Measurements from ENCODE around the gene TFAM. TPM values are rescaled to one million over a fixed set of nuclear protein-coding genes. Genes with fewer than 3 reads are reported as not detected.

TFAM gene
- total RNA-seq, 2 experiments from 2014 or later, result 108 to 112 TPM

- Mint-ChIP-seq H3K4me1 (peaks cover 38% of the 10 kb centered on the region), H3K4me3 (no peak overlapping the region), H3K36me3 (ENCODE audit: low read depth) (peaks cover 7% of the 10 kb centered on the region), H3K9me3 (ENCODE audit: low read depth) (no peaks in the 10 kb centered on the region), H3K27ac (no peak overlapping the region), H3K27me3 (no peaks in the 10 kb centered on the region)
- intact Hi-C loops (cut with DNase I, micrococcal nuclease), result no loop called here
- POLR2A ChIA-PET, result no interaction called here
- ATAC-seq, result no peak
- CTCF ChIA-PET, result interaction anchor here (0.8 to 1.1 kb wide), 2 partner anchors 8 to 30 kb away, joined by 3 read pairs; no protein-coding TSS in a partner anchor
- DNase-seq, result no peak
These were observed 28.5 kb upstream of the TFAM start for GRCh38 chr10:58356756-58357155.

DNA sequence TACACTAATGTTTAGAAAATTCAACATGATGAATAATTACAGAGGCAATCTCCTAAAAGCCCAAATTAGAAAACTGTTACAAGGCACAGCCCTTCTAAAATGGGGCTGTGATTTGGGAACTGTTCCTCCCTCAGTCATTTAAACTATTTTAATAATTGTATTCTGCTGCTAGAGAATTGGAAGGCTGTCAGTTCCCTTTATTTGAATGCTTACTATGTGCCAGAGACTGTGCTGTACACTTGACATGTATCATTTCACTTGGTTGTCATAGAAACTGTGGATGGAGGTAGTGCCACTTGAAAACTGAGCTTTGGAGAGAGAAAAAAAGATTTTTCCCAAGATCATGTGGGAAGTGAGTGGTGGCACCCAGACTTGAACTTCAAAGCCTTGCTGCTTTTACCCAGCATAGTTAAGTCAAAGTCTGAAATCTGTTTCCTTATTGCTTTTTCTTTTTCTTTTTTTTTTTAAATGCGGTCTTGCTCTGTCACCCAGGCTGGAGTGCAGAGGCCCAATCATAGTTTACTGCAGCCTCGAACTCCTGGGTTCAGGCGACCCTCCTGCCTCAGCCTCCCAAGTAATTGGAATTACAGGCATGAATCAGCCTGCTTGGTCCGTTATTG, 26.8 kb upstream of the TFAM start:
- ChIA-PET POLR2A (no interaction called here), CTCF (no interaction called here)
- H3K9me3 Mint-ChIP-seq (ENCODE audit: low read depth), result no peaks in the 10 kb centered on the region
- intact Hi-C loops (cut with DNase I, micrococcal nuclease), result no loop called here
- DNase-seq, result no peak
- no peak overlapping the region for H3K4me3 Mint-ChIP-seq
- peaks cover 6% of the 10 kb centered on the region for H3K36me3 Mint-ChIP-seq (ENCODE audit: low read depth)
- H3K27ac Mint-ChIP-seq, result no peak overlapping the region
- ATAC-seq, result no peak
- no peaks in the 10 kb centered on the region for H3K27me3 Mint-ChIP-seq
- peaks cover 33% of the 10 kb centered on the region for H3K4me1 Mint-ChIP-seq

DNA sequence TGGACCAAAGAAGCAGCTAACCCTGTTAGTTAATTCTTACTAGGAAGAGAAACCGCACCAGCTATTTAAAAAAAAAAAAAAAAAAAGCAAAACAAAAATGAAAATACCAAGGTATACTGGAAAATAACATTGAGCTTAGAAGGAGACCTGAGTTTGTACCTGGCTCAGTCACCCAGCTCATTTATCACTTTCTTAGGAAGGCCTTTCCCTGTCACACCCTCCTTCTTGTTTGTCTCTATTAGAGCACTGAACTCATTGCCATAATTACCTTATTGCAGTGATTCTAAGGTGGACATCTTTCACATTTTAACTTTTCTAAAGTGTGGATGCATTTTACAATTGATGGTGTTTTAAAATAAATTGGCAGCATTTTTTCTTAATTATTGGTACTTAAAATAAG, 26.3 kb upstream of the TFAM start:
- H3K4me3 Mint-ChIP-seq, result no peak overlapping the region
- DNase-seq (no peak), ATAC-seq (no peak)
- H3K4me1 Mint-ChIP-seq, result peaks cover 33% of the 10 kb centered on the region
- no peak overlapping the region for H3K27ac Mint-ChIP-seq
- ChIA-PET CTCF (no interaction called here), POLR2A (no interaction called here)
- no peaks in the 10 kb centered on the region for H3K9me3 Mint-ChIP-seq (ENCODE audit: low read depth)
- H3K36me3 Mint-ChIP-seq (ENCODE audit: low read depth), result peaks cover 8% of the 10 kb centered on the region
- no peaks in the 10 kb centered on the region for H3K27me3 Mint-ChIP-seq
- intact Hi-C loops (cut with DNase I, micrococcal nuclease), result no loop called here

- peaks cover 33% of the 10 kb centered on the region for H3K4me1 Mint-ChIP-seq
- peaks cover 8% of the 10 kb centered on the region for H3K36me3 Mint-ChIP-seq (ENCODE audit: low read depth)
- H3K4me3 Mint-ChIP-seq, result no peak overlapping the region
- H3K27ac Mint-ChIP-seq, result no peak overlapping the region
- DNase-seq (no peak), ATAC-seq (peak; percentile 42)
- H3K9me3 Mint-ChIP-seq (ENCODE audit: low read depth), result no peaks in the 10 kb centered on the region
- CTCF ChIA-PET, result interaction anchor here (0.6 kb wide), 1 partner anchor 24 kb away, joined by 3 read pairs; no protein-coding TSS in a partner anchor
- intact Hi-C loops (cut with DNase I, micrococcal nuclease), result no loop called here
- H3K27me3 Mint-ChIP-seq, result no peaks in the 10 kb centered on the region
- POLR2A ChIA-PET, result no interaction called here
These were observed 25.7 kb upstream of the TFAM start for GRCh38 chr10:58359541-58359940.

DNA sequence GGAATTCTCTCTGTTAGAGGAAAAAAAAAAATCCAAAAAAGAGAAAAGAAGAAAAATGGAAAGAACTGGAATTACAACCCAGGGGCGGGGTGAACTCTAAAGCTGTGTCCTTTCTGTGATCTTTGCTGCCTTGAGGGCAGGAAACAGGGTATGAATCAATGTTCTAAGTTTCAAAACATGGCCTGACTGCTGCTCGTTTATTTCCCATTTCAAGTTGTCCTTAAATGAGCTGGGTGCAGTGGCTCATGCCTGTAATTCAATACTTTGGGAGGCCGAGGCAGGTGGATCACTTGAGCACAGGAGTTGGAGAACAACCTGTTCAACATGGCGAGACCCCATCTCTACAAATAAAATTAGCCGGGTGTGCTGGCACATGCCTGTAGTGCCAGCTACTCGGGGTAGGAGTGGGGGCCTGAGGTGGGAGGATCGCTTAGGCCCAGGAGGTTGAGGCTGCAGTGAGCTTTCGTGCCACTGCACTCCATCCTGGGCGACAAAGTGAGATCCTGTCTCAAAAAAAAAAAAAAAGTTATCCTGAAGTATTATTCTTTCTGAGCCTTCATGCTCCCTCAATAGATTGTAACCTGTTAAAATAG, 24.7 kb upstream of the TFAM start:
- Mint-ChIP-seq H3K9me3 (ENCODE audit: low read depth) (no peaks in the 10 kb centered on the region), H3K36me3 (ENCODE audit: low read depth) (peaks cover 13% of the 10 kb centered on the region), H3K27me3 (no peaks in the 10 kb centered on the region), H3K4me1 (peaks cover 29% of the 10 kb centered on the region), H3K4me3 (no peak overlapping the region), H3K27ac (no peak overlapping the region)
- DNase-seq (peak; percentile 3), ATAC-seq (peak; percentile 76)
- CTCF ChIA-PET, result interaction anchor here (1.0 kb wide), 1 partner anchor 19 kb away, joined by 3 read pairs; no protein-coding TSS in a partner anchor
- intact Hi-C loops (cut with DNase I, micrococcal nuclease), result no loop called here
- POLR2A ChIA-PET, result interaction anchor here (0.6 kb wide), 3 partner anchors 10 to 793 kb away, joined by 3 to 14 read pairs (median 3); no protein-coding TSS in a partner anchor

DNA sequence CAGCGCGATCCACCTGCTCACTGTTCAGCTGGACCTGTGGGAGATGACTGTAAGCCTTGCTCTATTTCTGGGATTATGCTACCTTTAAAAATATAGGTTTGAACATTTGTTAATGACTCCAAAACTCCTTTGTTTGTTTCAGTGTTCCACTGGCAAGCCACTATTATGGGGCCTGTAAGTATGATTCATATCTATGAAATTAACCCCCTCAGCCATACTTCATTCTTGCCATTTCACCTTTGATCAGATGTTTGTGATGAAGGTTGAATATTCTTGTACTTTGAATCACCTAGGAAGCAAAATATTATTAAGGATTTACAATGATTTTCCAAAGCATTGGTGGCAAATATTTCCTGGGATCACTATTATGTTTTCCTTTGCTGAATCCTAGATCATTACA, 23.9 kb upstream of the TFAM start:
- DNase-seq (no peak), ATAC-seq (no peak)
- ChIA-PET CTCF (interaction anchor here (1.0 kb wide), 1 partner anchor 20 kb away, joined by 3 read pairs; no protein-coding TSS in a partner anchor), POLR2A (no interaction called here)
- Mint-ChIP-seq H3K4me3 (no peak overlapping the region), H3K27me3 (no peaks in the 10 kb centered on the region), H3K9me3 (ENCODE audit: low read depth) (no peaks in the 10 kb centered on the region), H3K36me3 (ENCODE audit: low read depth) (peaks cover 13% of the 10 kb centered on the region), H3K4me1 (peaks cover 29% of the 10 kb centered on the region), H3K27ac (no peak overlapping the region)
- intact Hi-C loops (cut with DNase I, micrococcal nuclease), result no loop called here

DNA sequence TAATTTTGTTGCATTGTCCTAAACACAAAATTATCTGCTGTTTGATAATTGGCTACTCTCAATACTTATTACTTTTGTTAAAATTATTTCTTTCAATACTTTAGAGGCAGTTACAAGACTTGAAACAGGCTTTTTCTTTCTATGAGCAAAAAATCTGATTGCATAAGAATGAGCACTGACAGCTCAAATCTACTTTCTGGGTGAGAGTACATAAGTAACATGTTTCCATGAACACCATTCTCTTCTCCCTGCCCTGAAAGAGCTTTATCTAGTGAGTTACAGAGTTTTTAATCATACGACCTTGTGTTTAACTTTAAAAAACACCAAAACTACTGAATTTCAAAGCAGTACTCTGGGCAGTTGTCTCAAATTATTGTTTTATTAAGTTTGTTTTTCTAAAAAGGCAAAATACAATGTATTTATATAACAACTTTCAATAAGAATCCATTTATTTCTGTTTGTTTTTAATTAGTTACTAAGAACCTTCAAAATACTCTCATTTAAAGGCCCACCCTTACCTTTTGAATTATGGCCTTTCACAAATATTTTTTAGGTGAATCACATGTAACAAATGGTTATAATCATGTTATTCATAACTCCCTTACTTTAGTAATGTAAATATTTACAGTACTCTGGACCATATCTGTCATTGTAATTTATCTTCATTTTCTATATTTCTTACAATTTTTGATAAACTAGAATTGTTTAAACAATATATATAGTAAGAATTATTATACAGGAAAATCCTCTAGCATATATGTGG, 23.0 kb upstream of the TFAM start:
- Mint-ChIP-seq H3K27ac (no peak overlapping the region), H3K4me1 (peaks cover 25% of the 10 kb centered on the region)

GRCh38 chr10:58367069-58367468, 18.1 kb upstream of the TFAM start:
- Mint-ChIP-seq H3K36me3 (ENCODE audit: low read depth) (peaks cover 9% of the 10 kb centered on the region), H3K27ac (no peak overlapping the region), H3K4me3 (no peak overlapping the region), H3K27me3 (no peaks in the 10 kb centered on the region), H3K4me1 (no peaks in the 10 kb centered on the region), H3K9me3 (ENCODE audit: low read depth) (no peaks in the 10 kb centered on the region)
- ChIA-PET POLR2A (no interaction called here), CTCF (interaction anchor here (0.8 to 1.2 kb wide), 4 partner anchors 12 to 19 kb away, joined by 3 to 4 read pairs (median 3); partner anchors contain the start of gene TFAM)
- no peak for DNase-seq
- intact Hi-C loops (cut with DNase I, micrococcal nuclease), result no loop called here
- no peak for ATAC-seq

More for the DNA sequence above, 23.0 kb upstream of the TFAM start:
- H3K36me3 Mint-ChIP-seq (ENCODE audit: low read depth), result peaks cover 13% of the 10 kb centered on the region
- no peaks in the 10 kb centered on the region for H3K9me3 Mint-ChIP-seq (ENCODE audit: low read depth)
- ChIA-PET POLR2A (no interaction called here), CTCF (no interaction called here)
- H3K27me3 Mint-ChIP-seq, result no peaks in the 10 kb centered on the region
- ATAC-seq (no peak), DNase-seq (no peak)
- intact Hi-C loops (cut with DNase I, micrococcal nuclease), result no loop called here
- H3K4me3 Mint-ChIP-seq, result no peak overlapping the region

GRCh38 chr10:58371473-58371872, 13.7 kb upstream of the TFAM start:
- ChIA-PET CTCF (interaction anchor here (0.9 to 1.1 kb wide), 3 partner anchors 10 to 21 kb away, joined by 3 to 4 read pairs (median 3); partner anchors contain the start of gene TFAM), POLR2A (no interaction called here)
- intact Hi-C loops (cut with DNase I, micrococcal nuclease), result no loop called here
- no peak for DNase-seq
- no peak for ATAC-seq
- Mint-ChIP-seq H3K4me3 (no peak overlapping the region), H3K27ac (no peak overlapping the region), H3K9me3 (ENCODE audit: low read depth) (no peaks in the 10 kb centered on the region), H3K27me3 (no peaks in the 10 kb centered on the region), H3K36me3 (ENCODE audit: low read depth) (no peaks in the 10 kb centered on the region), H3K4me1 (no peaks in the 10 kb centered on the region)

DNA sequence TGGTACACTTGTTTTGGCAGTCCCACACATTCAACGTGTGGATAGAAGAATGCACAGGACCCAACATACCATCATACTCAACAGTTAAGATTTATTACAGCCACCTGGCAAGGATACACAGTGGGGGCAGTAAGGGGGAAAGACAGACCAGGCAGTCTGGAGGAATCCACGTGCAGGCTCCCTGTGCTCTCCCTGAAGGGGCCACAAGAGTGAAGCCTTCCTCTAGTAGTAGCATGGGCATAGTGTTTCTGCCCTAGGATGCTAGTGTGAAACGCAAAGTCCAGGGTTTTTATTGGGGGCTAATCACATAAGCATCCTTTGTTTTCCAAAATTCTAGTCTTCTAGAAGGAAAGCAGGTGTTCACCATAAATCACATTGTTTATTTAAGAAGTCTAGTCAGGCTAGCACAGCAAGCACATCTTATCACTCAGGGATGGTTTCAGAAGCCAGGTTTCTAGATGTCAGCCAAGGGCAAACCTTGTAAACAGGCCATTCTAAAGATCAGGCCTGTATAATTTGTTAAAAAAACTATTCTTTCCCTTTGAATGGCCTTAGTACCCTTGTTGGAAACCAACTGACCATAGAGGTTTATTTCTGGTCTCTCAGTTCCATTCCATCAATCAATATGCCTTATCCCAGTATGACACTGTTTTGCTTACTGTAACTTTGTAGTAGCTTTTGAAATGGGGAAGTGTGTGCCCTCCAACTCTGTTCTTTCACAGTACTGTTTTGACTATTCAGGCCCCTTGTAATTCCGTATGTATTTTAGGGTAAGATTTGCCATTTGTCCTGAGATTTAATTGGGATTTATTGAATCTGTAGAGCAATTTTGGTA, 12.4 kb upstream of the TFAM start:
- intact Hi-C loops (cut with DNase I, micrococcal nuclease), result no loop called here
- Mint-ChIP-seq H3K36me3 (ENCODE audit: low read depth) (no peaks in the 10 kb centered on the region), H3K4me3 (no peak overlapping the region), H3K27me3 (no peaks in the 10 kb centered on the region), H3K9me3 (ENCODE audit: low read depth) (no peaks in the 10 kb centered on the region), H3K4me1 (no peaks in the 10 kb centered on the region), H3K27ac (no peak overlapping the region)
- CTCF ChIA-PET, result interaction anchor here (1.0 kb wide), 1 partner anchor 73 kb away, joined by 4 read pairs; no protein-coding TSS in a partner anchor
- DNase-seq, result no peak
- no peak for ATAC-seq
- POLR2A ChIA-PET, result no interaction called here

- Mint-ChIP-seq H3K27ac (no peak overlapping the region), H3K4me3 (no peak overlapping the region), H3K27me3 (no peaks in the 10 kb centered on the region), H3K36me3 (ENCODE audit: low read depth) (no peaks in the 10 kb centered on the region), H3K4me1 (no peaks in the 10 kb centered on the region), H3K9me3 (ENCODE audit: low read depth) (no peaks in the 10 kb centered on the region)
- ATAC-seq (no peak), DNase-seq (no peak)
- POLR2A ChIA-PET, result no interaction called here
- intact Hi-C loops (cut with DNase I, micrococcal nuclease), result no loop called here
- CTCF ChIA-PET, result interaction anchor here (1.0 kb wide), 1 partner anchor 73 kb away, joined by 4 read pairs; no protein-coding TSS in a partner anchor
These were observed 11.8 kb upstream of the TFAM start for GRCh38 chr10:58373442-58373827.

Data from activated CD4-positive, alpha-beta T cell treated with anti-CD3 and anti-CD28 coated beads for 36 hours (primary cell).